DND-41 (cell line): ENCODE data around the gene WDR11.

Experiments used
- ATAC-seq: fragments of 200-7000 bp; cut with Tn5 transposase; 3 replicates; pipeline ENCODE4 v1.9.1; 2021; ENCODE audit warnings: low read depth; ENCODE audit not compliant: insufficient read depth
- DNase-seq: peaks from one replicate; pipeline ENCODE4 v3.0.0-alpha.2; 2020
- H2AFZ ChIP-seq: 2 replicates; pipeline ENCODE4 v1.6.0; 2012; ENCODE audit warnings: low read depth, low read length
- H3K27ac ChIP-seq: 2 replicates; pipeline ENCODE4 v1.5.1; 2012; ENCODE audit warnings: low read length, inconsistent platforms
- H3K27me3 ChIP-seq: fragments of 200-600 bp; sonication (generic); 2 replicates; pipeline ENCODE4 v1.6.0; 2012; ENCODE audit warnings: low read length, mild to moderate bottlenecking, inconsistent platforms; ENCODE audit not compliant: insufficient read depth, poor library complexity
- H3K36me3 ChIP-seq: 2 replicates; pipeline ENCODE4 v1.5.1; 2012; ENCODE audit warnings: low read length, inconsistent platforms; ENCODE audit not compliant: insufficient read depth
- H3K4me1 ChIP-seq: 2 replicates; pipeline ENCODE4 v1.5.1; 2012; ENCODE audit warnings: mild to moderate bottlenecking, low read length; ENCODE audit not compliant: insufficient read depth
- H3K4me2 ChIP-seq: 2 replicates; pipeline ENCODE4 v1.6.0; 2012; ENCODE audit warnings: mild to moderate bottlenecking, moderate library complexity, low read length, inconsistent platforms; ENCODE audit not compliant: insufficient read depth
- H3K4me3 ChIP-seq, 2 experiments: fragments of 200-600 bp in 1 of 2; shearing (Covaris generic) in 1 of 2; 2 replicates each; pipeline ENCODE4 v1.5.1; 2012 to 2016; ENCODE audit warnings: inconsistent platforms in 2 of 2, low read length in 2 of 2, mild to moderate bottlenecking in 2 of 2, low read depth in 1 of 2, moderate library complexity in 1 of 2
- H3K79me2 ChIP-seq: 2 replicates; pipeline ENCODE4 v1.6.0; 2012; ENCODE audit warnings: low read length, inconsistent platforms; ENCODE audit not compliant: insufficient read depth
- H3K9ac ChIP-seq: 2 replicates; pipeline ENCODE4 v1.6.0; 2012; ENCODE audit warnings: low read depth, mild to moderate bottlenecking, inconsistent platforms, low read length, moderate library complexity
- H3K9me3 ChIP-seq: 2 replicates; pipeline ENCODE4 v1.5.1; 2012; ENCODE audit warnings: low read length, moderate library complexity, mild to moderate bottlenecking, inconsistent platforms; ENCODE audit not compliant: insufficient read depth, severe bottlenecking
- H4K20me1 ChIP-seq: 2 replicates; pipeline ENCODE4 v1.6.0; 2012; ENCODE audit warnings: low read length; ENCODE audit not compliant: insufficient read depth
- EZH2 ChIP-seq: IDR thresholded peaks from 3 replicates; pipeline ENCODE4 v1.6.1; 2012; ENCODE audit warnings: borderline replicate concordance, low read depth, mild to moderate bottlenecking, moderate library complexity, low read length, inconsistent platforms; ENCODE audit not compliant: severe bottlenecking
- TF ChIP-seq, protein P1 (sequence below): IDR thresholded peaks from 2 replicates; pipeline ENCODE4 v1.5.1; 2012; ENCODE audit warnings: borderline replicate concordance, low read length, moderate library complexity, mild to moderate bottlenecking; ENCODE audit not compliant: poor library complexity, severe bottlenecking; ENCODE audit errors: extremely low read depth

WDR11 gene

GRCh38 chr10:120951288-120951687 lies 100.1 kb downstream of the WDR11 start:
- H3K4me1 ChIP-seq = no peaks in the 10 kb centered on the region
- DNase-seq (no peak), ATAC-seq (no peak)
- H3K27me3 ChIP-seq = no peaks in the 10 kb centered on the region
- no peak overlapping the region for H3K4me3 ChIP-seq
- no peaks in the 10 kb centered on the region for H4K20me1 ChIP-seq
- H2AFZ ChIP-seq = no peak overlapping the region
- TF ChIP-seq EZH2 = no peak
- TF ChIP-seq, protein P1, sequence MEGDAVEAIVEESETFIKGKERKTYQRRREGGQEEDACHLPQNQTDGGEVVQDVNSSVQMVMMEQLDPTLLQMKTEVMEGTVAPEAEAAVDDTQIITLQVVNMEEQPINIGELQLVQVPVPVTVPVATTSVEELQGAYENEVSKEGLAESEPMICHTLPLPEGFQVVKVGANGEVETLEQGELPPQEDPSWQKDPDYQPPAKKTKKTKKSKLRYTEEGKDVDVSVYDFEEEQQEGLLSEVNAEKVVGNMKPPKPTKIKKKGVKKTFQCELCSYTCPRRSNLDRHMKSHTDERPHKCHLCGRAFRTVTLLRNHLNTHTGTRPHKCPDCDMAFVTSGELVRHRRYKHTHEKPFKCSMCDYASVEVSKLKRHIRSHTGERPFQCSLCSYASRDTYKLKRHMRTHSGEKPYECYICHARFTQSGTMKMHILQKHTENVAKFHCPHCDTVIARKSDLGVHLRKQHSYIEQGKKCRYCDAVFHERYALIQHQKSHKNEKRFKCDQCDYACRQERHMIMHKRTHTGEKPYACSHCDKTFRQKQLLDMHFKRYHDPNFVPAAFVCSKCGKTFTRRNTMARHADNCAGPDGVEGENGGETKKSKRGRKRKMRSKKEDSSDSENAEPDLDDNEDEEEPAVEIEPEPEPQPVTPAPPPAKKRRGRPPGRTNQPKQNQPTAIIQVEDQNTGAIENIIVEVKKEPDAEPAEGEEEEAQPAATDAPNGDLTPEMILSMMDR = no peak
- no peak overlapping the region for H3K9ac ChIP-seq
- H3K4me2 ChIP-seq = no peak overlapping the region
- no peaks in the 10 kb centered on the region for H3K9me3 ChIP-seq
- no peak overlapping the region for H3K27ac ChIP-seq
- H3K36me3 ChIP-seq = no peaks in the 10 kb centered on the region
- no peaks in the 10 kb centered on the region for H3K79me2 ChIP-seq

DNA sequence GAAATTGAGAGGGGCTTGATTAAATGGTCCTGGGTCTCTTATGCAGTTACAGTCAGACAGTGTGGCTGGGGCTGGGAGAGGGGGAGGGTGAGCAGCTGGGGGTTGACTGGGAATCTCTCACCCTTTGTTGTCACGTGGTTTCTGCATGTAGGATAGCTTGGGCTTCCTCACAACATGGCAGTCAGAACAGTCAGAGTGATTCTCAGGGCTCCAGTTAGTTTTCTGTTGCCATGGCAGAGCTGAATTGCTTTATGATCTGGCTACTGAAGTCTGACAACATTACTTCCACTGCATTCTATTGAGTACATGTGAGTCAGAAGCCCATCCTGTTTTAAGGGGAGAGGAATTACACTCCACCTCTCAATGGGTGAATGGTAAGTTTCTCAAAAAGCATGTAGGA lies 102.7 kb downstream of the WDR11 start:
- Histone ChIP-seq H3K4me3 (no peak overlapping the region), H3K4me2 (no peak overlapping the region), H2AFZ (no peak overlapping the region), H3K36me3 (no peaks in the 10 kb centered on the region), H3K4me1 (no peaks in the 10 kb centered on the region), H3K27me3 (no peaks in the 10 kb centered on the region), H3K79me2 (no peaks in the 10 kb centered on the region), H3K9me3 (no peaks in the 10 kb centered on the region), H4K20me1 (no peaks in the 10 kb centered on the region), H3K27ac (no peak overlapping the region), H3K9ac (no peak overlapping the region)
- no peak for DNase-seq
- ATAC-seq = no peak
- TF ChIP-seq EZH2 = no peak
- TF ChIP-seq, protein P1 = no peak
